Panc1 (cell line): ENCODE data around the gene MTA1. TPM values are rescaled to one million over a fixed set of nuclear protein-coding genes. Genes with fewer than 3 reads are reported as not detected.

Source experiments
- ATAC-seq: fragments of 200-7000 bp; cut with Tn5 transposase; 2 replicates; pipeline ENCODE4 v1.9.1; 2020; ENCODE audit warnings: mild to moderate bottlenecking, moderate library complexity
- BruUV-seq: library from RNA; stranded (reverse); fragments of 400-500 nt; replicated peaks from 2 replicates; lab custom pipeline; 2021; lab: Mats Ljungman, UMichigan
- CTCF ChIA-PET: fragments of 300-600 bp; sonication (Branson Sonifier 250); formaldehyde crosslinking; loops from one replicate; lab custom pipeline; 2022; ENCODE audit warnings: antibody characterized with exemption; lab: Charles Lee
- POLR2A ChIA-PET: fragments of 300-600 bp; sonication (Branson Sonifier 250); formaldehyde crosslinking; loops from one replicate; lab custom pipeline; 2022; ENCODE audit warnings: antibody characterized with exemption; lab: Charles Lee
- DNase-seq: peaks from one replicate; pipeline ENCODE4 v3.0.0-alpha.2; 2010; ENCODE audit warnings: low read depth, low spot score
- H3K27ac ChIP-seq: 2 replicates; pipeline ENCODE4 v1.5.1; 2011; ENCODE audit warnings: mild to moderate bottlenecking, low read length, inconsistent platforms
- H3K27me3 ChIP-seq: fragments of 200-500 bp; sonication (Bioruptor generic); 2 replicates; pipeline ENCODE4 v1.6.0; 2014; ENCODE audit warnings: low read length, inconsistent platforms; ENCODE audit not compliant: control insufficient read depth, insufficient read depth
- H3K36me3 ChIP-seq: fragments of 200-500 bp; sonication (Bioruptor generic); 2 replicates; pipeline ENCODE4 v1.5.1; 2014; ENCODE audit warnings: inconsistent platforms, mild to moderate bottlenecking, low read length, moderate library complexity; ENCODE audit not compliant: control insufficient read depth, insufficient read depth
- H3K4me1 ChIP-seq: 2 replicates; pipeline ENCODE4 v1.5.1; 2011; ENCODE audit warnings: inconsistent platforms, mild to moderate bottlenecking, low read length, moderate library complexity; ENCODE audit not compliant: control insufficient read depth, insufficient read depth
- H3K4me3 ChIP-seq, 2 experiments: 2 replicates each; pipeline ENCODE4 v1.5.1; 2011 to 2012; ENCODE audit warnings: low read depth in 2 of 2, low read length in 2 of 2, mild to moderate bottlenecking in 2 of 2, inconsistent platforms in 1 of 2, moderate library complexity in 1 of 2
- H3K9me3 ChIP-seq: fragments of 200-500 bp; sonication (Bioruptor generic); 2 replicates; pipeline ENCODE4 v1.5.1; 2014; ENCODE audit warnings: low read depth, mild to moderate bottlenecking, inconsistent platforms, low read length, moderate library complexity; ENCODE audit not compliant: control insufficient read depth, insufficient read depth
- CTCF ChIP-seq: fragments of 450-650 bp; IDR thresholded peaks from 2 replicates; pipeline ENCODE4 v1.5.1; 2017; ENCODE audit warnings: mild to moderate bottlenecking
- POLR2AphosphoS5 ChIP-seq: IDR thresholded peaks from 2 replicates; pipeline ENCODE4 v1.6.1; 2012; ENCODE audit warnings: mild to moderate bottlenecking, low read depth, low read length, moderate library complexity
- REST ChIP-seq, 2 experiments: IDR thresholded peaks; 2 replicates each; pipeline ENCODE4 v1.6.1; 2011 to 2012; ENCODE audit warnings: low read depth in 2 of 2, control low read depth in 1 of 2, low read length in 1 of 2, mild to moderate bottlenecking in 1 of 2, moderate library complexity in 1 of 2; ENCODE audit not compliant: insufficient read depth in 1 of 2
- SIN3A ChIP-seq: IDR thresholded peaks from 2 replicates; pipeline ENCODE4 v1.6.1; 2012; ENCODE audit warnings: low read depth, mild to moderate bottlenecking, low read length, moderate library complexity, borderline replicate concordance; ENCODE audit not compliant: insufficient read depth
- TCF7L2 ChIP-seq: IDR thresholded peaks from 2 replicates; pipeline ENCODE4 v1.6.1; 2011; ENCODE audit warnings: mild to moderate bottlenecking, low read depth, low read length, inconsistent platforms
- in situ Hi-C: cut with HindIII; loops from 2 replicates; pipeline ENCODE4 v1.10.0; 2016; ENCODE audit warnings: low sequenced_read_pairs, low pct_unique_long_range_greater_than_20kb
- intact Hi-C: fragments of 100-400 bp; cut with micrococcal nuclease; formaldehyde crosslinking; loops from one replicate; pipeline ENCODE4 v1.10.0; 2022; ENCODE audit not compliant: unreplicated experiment
- total RNA-seq: library from RNA; stranded (reverse); gene quantifications from one replicate; pipeline ENCODE4 v1.2.1, GENCODE V29; 2021; ENCODE audit not compliant: unreplicated experiment

Gene MTA1
- total RNA-seq, 1 experiment from 2014 or later: 105 TPM

GRCh38 chr14:105401699-105402098, 17.9 kb upstream of the MTA1 start:
- Histone ChIP-seq H3K36me3 (no peaks in the 10 kb centered on the region; the same call in 1 of the 2 replicates), H3K27ac (no peak overlapping the region), H3K4me1 (peaks cover 3% of the 10 kb centered on the region; the same call in 1 of the 2 replicates), H3K27me3 (no peaks in the 10 kb centered on the region), H3K9me3 (no peaks in the 10 kb centered on the region), H3K4me3 (no peak overlapping the region)
- in situ Hi-C loops (no loop called here), intact Hi-C loops (no loop called here)
- TF ChIP-seq REST (IDR thresholded peaks at IDR 0.05; ENCODE audit: insufficient read depth in 1 of 2, low read depth in 2 of 2, low read length in 1 of 2) (no peak), CTCF (no peak), SIN3A (no peak), TCF7L2 (no peak), POLR2AphosphoS5 (no peak)
- ATAC-seq (no peak), DNase-seq (no peak)
- CTCF ChIA-PET: no interaction called here
- POLR2A ChIA-PET: no interaction called here
- BruUV-seq: no TSS peak

GRCh38 chr14:105408592-105408991, 11.0 kb upstream of the MTA1 start:
- Histone ChIP-seq H3K4me1 (no peaks in the 10 kb centered on the region), H3K27me3 (no peaks in the 10 kb centered on the region), H3K9me3 (no peaks in the 10 kb centered on the region), H3K36me3 (no peaks in the 10 kb centered on the region), H3K27ac (no peak overlapping the region), H3K4me3 (no peak overlapping the region)
- CTCF ChIA-PET: no interaction called here
- intact Hi-C loops (no loop called here), in situ Hi-C loops (no loop called here)
- BruUV-seq: no TSS peak
- TF ChIP-seq REST (IDR thresholded peaks at IDR 0.05; ENCODE audit: insufficient read depth in 1 of 2, low read depth in 2 of 2, low read length in 1 of 2): no peak
- TF ChIP-seq TCF7L2: no peak
- no peak for TF ChIP-seq POLR2AphosphoS5
- TF ChIP-seq SIN3A: no peak
- TF ChIP-seq CTCF: no peak
- POLR2A ChIA-PET: no interaction called here
- no peak for DNase-seq
- no peak for ATAC-seq
